Suppressor macrophage treated with lipopolysaccharide for 1 hour (primary cell): ENCODE results near the gene TEX14.

Experiments used
- DNase-seq, 3 donors: peaks; one replicate each; pipeline ENCODE4 v3.0.0-alpha.2; 2020 to 2022

The TEX14 gene

GRCh38 chr17:58517928-58518609 is 173.8 kb downstream of the TEX14 start:
- peak; percentile 99 to 100 (median 100) for DNase-seq

GRCh38 chr17:58517378-58517927 is 174.4 kb downstream of the TEX14 start:
- DNase-seq: no peak

DNA sequence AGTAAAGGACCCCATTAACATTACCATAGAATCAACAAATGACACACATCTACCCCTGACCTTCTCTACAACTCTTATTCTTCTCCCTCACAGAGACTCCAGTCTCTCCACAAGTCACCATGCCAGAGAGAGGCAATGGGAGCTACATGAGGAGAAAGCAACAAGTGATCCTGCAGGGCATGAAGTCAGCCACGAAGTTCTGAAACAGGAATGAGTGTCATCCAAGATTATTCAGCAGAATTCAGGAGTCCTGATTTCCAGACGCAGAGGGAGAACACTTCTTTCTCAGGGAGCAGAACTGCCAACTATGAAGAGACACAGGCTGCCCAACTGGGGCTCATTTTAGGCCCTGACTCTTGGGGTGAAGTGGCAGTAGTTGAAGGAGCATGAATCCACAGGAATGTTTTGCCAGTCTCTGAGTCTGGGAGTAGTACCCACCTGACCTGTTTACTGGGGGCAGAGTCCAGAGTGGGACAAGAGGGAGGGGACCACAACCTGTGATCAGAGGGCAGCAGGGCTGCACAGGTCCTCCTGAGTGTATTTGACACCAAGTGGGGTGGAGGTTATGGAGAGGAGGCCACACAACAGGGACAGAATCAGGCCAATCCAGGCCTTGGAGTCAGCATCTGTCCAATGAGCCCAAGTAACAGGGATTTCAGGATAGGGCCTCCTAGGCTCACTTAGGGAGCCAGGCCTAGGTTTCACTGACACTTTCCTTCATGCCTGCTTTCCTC is 175.0 kb downstream of the TEX14 start:
- DNase-seq: no peak

DNA sequence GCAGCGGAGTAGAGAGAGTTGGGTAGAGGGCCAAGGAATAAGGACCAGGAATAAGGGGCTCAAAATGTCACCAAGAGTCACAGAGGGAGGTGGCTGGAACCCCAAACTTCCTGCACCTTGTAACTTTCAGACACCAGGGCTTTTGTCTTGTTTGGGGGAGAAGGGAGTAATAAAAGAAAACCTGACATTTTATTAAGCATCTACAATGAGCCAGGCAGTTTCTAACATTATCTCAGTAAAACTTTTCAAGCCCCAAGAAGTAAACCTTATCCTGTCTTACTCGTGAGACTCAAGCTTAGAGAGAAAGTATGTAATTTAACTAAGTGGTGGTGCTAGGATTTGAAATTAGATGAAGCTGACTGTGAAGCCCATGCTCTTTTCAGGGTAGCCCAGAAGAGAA is 176.6 kb downstream of the TEX14 start:
- DNase-seq: no peak

DNA sequence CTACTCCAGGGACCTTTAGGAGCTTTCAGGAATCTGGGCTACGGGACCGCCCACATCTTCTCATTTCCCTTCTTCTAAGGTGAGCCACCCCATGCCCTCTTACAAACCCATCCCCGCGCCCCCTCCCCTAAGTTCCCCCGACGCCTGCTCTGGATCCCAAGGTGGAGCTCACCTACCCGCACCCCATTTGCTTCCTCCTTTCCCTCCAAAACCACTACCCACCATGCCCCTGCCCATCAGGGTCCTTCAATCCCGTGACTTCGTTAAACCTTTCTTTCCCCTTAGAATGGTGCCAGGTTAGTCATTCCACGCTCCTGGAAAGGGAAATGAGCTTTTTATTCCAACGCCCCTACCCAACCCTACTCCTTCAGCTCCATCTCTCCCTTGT is 177.1 kb downstream of the TEX14 start:
- no peak for DNase-seq

GRCh38 chr17:58513965-58514769 is 177.7 kb downstream of the TEX14 start, which contains the start of gene MTMR4:
Gene MTMR4, minus strand, starts transcription at chr17:58514638. Its CDS starts 231 bp downstream, at chr17:58514407.
- DNase-seq: peak; percentile 74 to 89 (median 78)

- DNase-seq: peak; percentile 45 to 69 (median 60)
These were observed 178.4 kb downstream of the TEX14 start for GRCh38 chr17:58513267-58513964.

DNA sequence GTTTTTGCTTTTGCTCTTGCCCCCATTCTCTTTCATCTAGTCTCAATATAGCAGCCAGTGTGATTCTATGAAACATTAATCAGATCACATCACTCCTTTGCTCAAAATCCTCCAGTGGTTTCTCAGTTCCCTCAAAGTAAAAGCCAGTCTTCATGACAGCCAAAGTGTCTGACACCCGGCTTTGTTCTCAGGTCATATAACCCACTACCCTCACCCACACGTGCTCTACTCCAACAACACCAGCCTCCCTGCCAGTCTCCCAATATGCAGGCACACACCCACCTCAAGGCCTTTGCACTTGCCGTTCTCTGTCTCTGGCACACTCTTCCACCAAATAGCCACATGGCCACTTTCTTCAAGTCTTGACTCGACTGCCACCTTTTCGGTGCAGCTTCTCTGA is 181.8 kb downstream of the TEX14 start:
- no peak for DNase-seq

GRCh38 chr17:58508341-58509067 is 183.3 kb downstream of the TEX14 start:
- DNase-seq: no peak

- DNase-seq: peak; percentile 50 to 58 (median 50)
These were observed 184.7 kb downstream of the TEX14 start for GRCh38 chr17:58507123-58507634.
